ENCODE results near the gene TMSB10.
"Not testable (repeated sequence)": the region's sequence is repeated elsewhere in the genome, so short reads cannot be mapped to it uniquely, and the experiment has no call there.

Gene TMSB10

DNA sequence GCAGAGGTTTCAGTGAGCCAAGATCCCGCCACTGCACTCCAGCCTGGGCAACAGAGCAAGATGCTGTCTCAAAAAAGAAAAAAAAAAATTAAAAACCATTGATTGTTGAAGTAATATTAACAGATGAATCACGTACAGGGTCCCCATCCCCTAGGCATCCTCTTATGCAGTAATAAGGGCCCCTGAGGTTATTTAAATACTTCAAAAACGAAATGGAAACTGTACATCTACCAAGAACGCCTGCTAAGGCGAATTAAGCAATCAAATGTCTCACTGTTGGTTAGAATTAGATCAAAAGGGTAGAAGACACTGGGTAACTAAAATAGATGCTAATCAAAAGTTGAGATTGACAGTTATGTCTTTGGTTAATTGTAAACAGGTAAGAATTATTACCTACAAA, 32.1 kb upstream of the TMSB10 start:
- no peak for DNase-seq
- Histone ChIP-seq H3K4me3 (ENCODE audit: low read depth, low read length) (no peak overlapping the region), H3K4me1 (no peaks in the 10 kb centered on the region), H3K36me3 (no peaks in the 10 kb centered on the region), H3K9me3 (no peaks in the 10 kb centered on the region), H3K27me3 (no peaks in the 10 kb centered on the region)
- TF ChIP-seq, protein P1, sequence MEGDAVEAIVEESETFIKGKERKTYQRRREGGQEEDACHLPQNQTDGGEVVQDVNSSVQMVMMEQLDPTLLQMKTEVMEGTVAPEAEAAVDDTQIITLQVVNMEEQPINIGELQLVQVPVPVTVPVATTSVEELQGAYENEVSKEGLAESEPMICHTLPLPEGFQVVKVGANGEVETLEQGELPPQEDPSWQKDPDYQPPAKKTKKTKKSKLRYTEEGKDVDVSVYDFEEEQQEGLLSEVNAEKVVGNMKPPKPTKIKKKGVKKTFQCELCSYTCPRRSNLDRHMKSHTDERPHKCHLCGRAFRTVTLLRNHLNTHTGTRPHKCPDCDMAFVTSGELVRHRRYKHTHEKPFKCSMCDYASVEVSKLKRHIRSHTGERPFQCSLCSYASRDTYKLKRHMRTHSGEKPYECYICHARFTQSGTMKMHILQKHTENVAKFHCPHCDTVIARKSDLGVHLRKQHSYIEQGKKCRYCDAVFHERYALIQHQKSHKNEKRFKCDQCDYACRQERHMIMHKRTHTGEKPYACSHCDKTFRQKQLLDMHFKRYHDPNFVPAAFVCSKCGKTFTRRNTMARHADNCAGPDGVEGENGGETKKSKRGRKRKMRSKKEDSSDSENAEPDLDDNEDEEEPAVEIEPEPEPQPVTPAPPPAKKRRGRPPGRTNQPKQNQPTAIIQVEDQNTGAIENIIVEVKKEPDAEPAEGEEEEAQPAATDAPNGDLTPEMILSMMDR (IDR thresholded peaks at IDR 0.05; ENCODE audit: low read depth, low read length): no peak

DNA sequence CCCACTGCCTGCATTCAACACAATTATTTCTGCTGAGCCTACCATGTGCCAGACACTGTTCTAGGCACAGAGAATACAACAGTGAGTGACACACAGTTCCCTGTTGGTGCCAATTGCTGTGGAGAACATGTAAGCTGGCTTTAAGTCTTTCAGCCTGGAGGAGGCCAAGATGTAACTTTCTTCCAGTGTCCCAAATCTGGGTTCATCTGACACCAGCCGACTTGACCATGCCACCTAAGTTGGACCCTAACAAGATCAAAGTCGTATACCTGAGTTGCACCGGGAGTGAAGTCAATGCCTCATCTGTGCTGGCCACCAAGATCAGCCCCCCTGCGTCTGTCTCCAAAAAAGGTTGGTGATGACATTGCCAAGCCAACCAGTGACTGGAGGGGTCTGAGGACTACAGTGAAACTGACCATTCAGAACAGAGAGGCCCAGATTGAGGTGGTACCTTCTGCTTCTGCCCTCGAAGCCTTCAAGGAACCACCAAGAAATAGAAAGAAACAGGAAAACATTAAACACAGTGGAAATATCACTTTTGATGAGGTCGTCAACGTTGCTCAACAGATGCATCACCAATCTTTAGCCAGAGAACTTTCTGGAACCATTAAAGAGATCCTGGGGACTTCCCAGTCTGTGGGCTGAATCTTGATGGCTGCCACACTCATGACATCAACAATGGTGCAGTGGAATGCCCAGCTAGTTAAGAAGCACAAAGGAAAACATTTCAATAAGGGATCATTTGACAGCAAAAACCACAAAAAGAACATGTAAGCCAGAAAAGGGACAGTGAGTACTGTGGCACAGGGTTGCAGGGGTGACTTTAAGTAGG, 30.9 kb upstream of the TMSB10 start:
- Histone ChIP-seq H3K9me3 (no peaks in the 10 kb centered on the region), H3K4me3 (ENCODE audit: low read depth, low read length) (no peak overlapping the region), H3K4me1 (no peaks in the 10 kb centered on the region), H3K27me3 (peaks cover 5% of the 10 kb centered on the region), H3K36me3 (no peaks in the 10 kb centered on the region)
- TF ChIP-seq, protein P1 (IDR thresholded peaks at IDR 0.05; ENCODE audit: low read depth, low read length): no peak
- DNase-seq: no peak

DNA sequence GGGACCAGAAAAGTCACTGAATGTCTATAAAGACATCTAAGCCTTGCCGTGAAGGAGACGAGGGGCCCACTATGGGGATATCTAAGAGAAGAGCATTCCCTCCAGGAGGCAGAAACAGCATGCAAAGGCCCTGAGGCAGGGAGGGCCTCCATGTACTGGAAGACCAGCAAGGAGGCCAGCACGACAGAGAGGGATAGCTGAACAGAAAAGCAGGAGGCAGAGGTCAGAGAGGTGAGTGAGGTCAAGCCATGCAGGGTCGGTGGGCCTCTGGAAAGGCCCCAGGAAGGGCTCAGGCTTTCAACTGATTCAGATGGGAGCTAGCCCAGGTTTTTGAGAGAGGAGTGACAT, 30.3 kb upstream of the TMSB10 start:
- no peak for DNase-seq
- Histone ChIP-seq H3K36me3 (no peaks in the 10 kb centered on the region), H3K9me3 (no peaks in the 10 kb centered on the region), H3K4me3 (ENCODE audit: low read depth, low read length) (no peak overlapping the region), H3K4me1 (no peaks in the 10 kb centered on the region), H3K27me3 (peaks cover 8% of the 10 kb centered on the region)
- TF ChIP-seq, protein P1 (IDR thresholded peaks at IDR 0.05; ENCODE audit: low read depth, low read length): no peak

DNA sequence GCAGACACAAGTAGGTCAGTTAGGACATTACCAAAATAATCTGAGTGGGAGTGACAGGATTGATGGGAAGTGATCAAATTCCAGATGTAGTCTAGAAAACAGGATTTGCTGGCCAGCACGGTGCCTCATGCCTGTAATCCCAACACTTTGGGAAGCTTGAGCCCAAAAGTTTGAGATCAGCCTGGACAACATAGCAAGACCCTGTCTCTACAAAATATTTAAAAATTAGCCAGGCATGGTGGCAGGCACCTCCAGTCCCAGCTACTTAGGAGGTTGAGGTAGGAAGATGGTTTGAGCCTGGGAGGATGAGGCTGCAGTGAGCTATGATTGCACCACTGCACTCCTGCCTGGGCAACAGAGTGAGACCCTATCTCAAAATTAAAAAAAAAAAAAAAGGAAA, 29.8 kb upstream of the TMSB10 start:
- not testable (repeated sequence) for H3K36me3 ChIP-seq; H3K4me3 ChIP-seq (ENCODE audit: low read depth, low read length); DNase-seq; H3K9me3 ChIP-seq; H3K4me1 ChIP-seq
- peaks cover 12% of the 10 kb centered on the region for H3K27me3 ChIP-seq

DNA sequence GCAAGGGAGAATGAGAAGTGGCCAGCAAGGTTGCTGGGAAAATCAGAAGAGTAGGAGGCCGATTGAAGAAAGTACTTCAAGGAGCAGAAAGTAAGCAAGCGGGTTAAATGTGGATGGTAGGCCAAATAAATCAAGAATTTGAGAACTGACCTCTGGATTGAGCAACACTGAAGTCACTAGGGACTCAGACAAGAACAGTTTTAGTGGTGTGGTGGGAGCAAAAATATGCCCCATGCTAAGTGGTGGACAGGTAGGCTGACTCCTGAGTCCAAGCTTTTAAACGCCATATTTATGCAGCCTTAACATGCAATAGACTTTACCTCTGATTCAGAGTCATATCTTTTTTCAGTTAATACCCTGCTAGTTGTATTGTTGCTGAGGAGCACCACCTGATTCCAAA, 29.1 kb upstream of the TMSB10 start:
- no peaks in the 10 kb centered on the region for H3K9me3 ChIP-seq
- no peak overlapping the region for H3K4me3 ChIP-seq (ENCODE audit: low read depth, low read length)
- TF ChIP-seq, protein P1 (IDR thresholded peaks at IDR 0.05; ENCODE audit: low read depth, low read length): no peak
- DNase-seq: no peak
- H3K27me3 ChIP-seq: peaks cover 20% of the 10 kb centered on the region
- H3K36me3 ChIP-seq: no peaks in the 10 kb centered on the region
- no peaks in the 10 kb centered on the region for H3K4me1 ChIP-seq

DNA sequence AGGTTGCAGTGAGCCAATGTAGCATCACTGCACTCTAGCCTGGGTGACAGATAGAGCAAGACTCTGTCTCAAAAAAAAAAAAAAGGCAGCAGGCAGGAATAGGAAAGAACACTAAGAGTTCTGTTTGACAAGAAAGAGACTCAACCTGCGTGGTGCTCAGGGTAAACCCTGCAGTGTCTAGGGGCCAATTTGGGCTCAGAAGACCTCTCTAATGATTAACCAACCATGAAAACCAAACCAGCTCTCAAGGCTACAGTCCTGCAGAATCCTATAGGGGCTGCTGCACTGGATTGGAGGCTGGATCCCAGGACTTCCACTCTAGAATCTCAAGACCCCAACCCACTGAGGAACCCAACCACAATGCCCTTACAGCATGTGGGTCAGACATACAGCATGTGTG, 27.0 kb upstream of the TMSB10 start:
- TF ChIP-seq, protein P1 (IDR thresholded peaks at IDR 0.05; ENCODE audit: low read depth, low read length): no peak
- no peaks in the 10 kb centered on the region for H3K36me3 ChIP-seq
- DNase-seq: no peak
- H3K27me3 ChIP-seq: peaks cover 32% of the 10 kb centered on the region
- H3K4me3 ChIP-seq (ENCODE audit: low read depth, low read length): no peak overlapping the region
- H3K4me1 ChIP-seq: no peaks in the 10 kb centered on the region
- no peaks in the 10 kb centered on the region for H3K9me3 ChIP-seq

Measured in BE2C (cell line).